Activated CD4-positive, alpha-beta T cell treated with anti-CD3 and anti-CD28 coated beads, Interleukin-2, amount 50 U/mL, for 48 hours (primary cell): Measurements from ENCODE around the gene SLC26A4.

Experiments
- DNase-seq, 2 experiments: peaks; one replicate each; pipeline ENCODE4 v3.0.0-alpha.2; 2020

The SLC26A4 gene

DNA sequence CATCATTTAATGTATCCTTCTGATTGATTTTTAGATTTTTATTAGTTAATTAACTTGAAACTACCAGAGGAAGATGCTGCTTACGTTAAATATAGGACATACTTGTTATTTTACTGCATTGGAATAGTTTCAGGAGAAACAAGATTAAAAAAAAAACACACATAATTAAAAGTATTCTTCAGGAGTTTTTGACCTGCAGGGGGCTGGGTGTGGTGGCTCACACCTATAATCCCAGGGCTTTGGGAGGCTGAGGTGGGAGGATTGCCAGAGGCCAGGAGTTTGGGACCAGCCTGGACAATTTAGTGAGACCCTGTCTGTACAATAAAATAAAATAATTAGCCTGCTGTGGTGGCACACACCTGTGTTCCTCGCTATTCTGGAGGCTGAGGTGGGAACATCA, 94.0 kb downstream of the SLC26A4 start:
- DNase-seq, result no peak

GRCh38 chr7:107758667-107759066, 98.0 kb downstream of the SLC26A4 start:
- DNase-seq, result no peak

GRCh38 chr7:107767391-107767790, 106.8 kb downstream of the SLC26A4 start:
- no peak for DNase-seq
